Transverse colon (tissue), 4 donors: ENCODE measurements around the gene EWSR1. TPM values are rescaled to one million over a fixed set of nuclear protein-coding genes. Genes with fewer than 3 reads are reported as not detected.

Source experiments
- DNase-seq: peaks from one replicate; pipeline ENCODE4 v3.0.0-alpha.2; 2019
- H3K27ac ChIP-seq, 4 donors: fragments of 200-600 bp; sonication (generic); 2 replicates each; pipeline ENCODE4 v1.5.1; 2016 to 2018; ENCODE audit warnings: inconsistent platforms in 4 of 4
- H3K27me3 ChIP-seq: fragments of 200-600 bp; sonication (generic); 2 replicates; pipeline ENCODE4 v1.5.1; 2017; ENCODE audit warnings: inconsistent platforms
- H3K36me3 ChIP-seq, 4 donors: fragments of 200-600 bp; sonication (generic); 2 replicates each; pipeline ENCODE4 v1.5.1; 2017 to 2019; ENCODE audit warnings: inconsistent platforms in 4 of 4
- H3K4me1 ChIP-seq, 4 donors: fragments of 200-600 bp; sonication (generic); 2 replicates each; pipeline ENCODE4 v1.5.1; 2017 to 2020; ENCODE audit warnings: inconsistent platforms in 4 of 4
- H3K4me3 ChIP-seq, 4 donors: fragments of 200-600 bp; sonication (generic); 1 replicate in 1 of 4; 2 replicates in 3 of 4; pipeline versions ENCODE4 v1.5.1 to v1.6.1; 2017 to 2019; ENCODE audit warnings: inconsistent platforms in 4 of 4
- H3K9me3 ChIP-seq, 2 donors: fragments of 200-600 bp; sonication (generic); 2 replicates each; pipeline ENCODE4 v1.5.1; 2017 to 2019; ENCODE audit warnings: inconsistent platforms in 2 of 2
- CTCF ChIP-seq, 5 experiments: fragments of 200-600 bp in 3 of 5; fragments of 450-650 bp in 2 of 5; sonication (generic) in 3 of 5; IDR thresholded peaks; 1 replicate in 2 of 5; 2 replicates in 3 of 5; pipeline ENCODE4 v1.5.1; 2016 to 2017; ENCODE audit warnings: antibody characterized with exemption in 5 of 5, inconsistent platforms in 3 of 5, mild to moderate bottlenecking in 2 of 5, moderate library complexity in 1 of 5
- EP300 ChIP-seq: sonication (generic); formaldehyde crosslinking; IDR thresholded peaks from one replicate; pipeline ENCODE4 v1.6.1; 2017; ENCODE audit warnings: antibody characterized with exemption, low read depth
- POLR2A ChIP-seq: fragments of 450-650 bp; IDR thresholded peaks from one replicate; pipeline ENCODE4 v1.6.1; 2016; ENCODE audit warnings: antibody characterized with exemption, mild to moderate bottlenecking, moderate library complexity
- POLR2AphosphoS5 ChIP-seq, 3 donors: sonication (generic); formaldehyde crosslinking; IDR thresholded peaks; one replicate each; pipeline ENCODE4 v1.6.1; 2016; ENCODE audit warnings: antibody characterized with exemption in 3 of 3
- WGBS, 2 donors: methylation state at CpG; one replicate each; pipeline ENCODE4 v1.1.5; 2018; ENCODE audit warnings: low coverage in 1 of 2; 5-methylcytosine and 5-hydroxymethylcytosine counted together
- in situ Hi-C, 4 donors: fragments of 200-750 bp; cut with MboI; loops; one replicate each; pipeline versions ENCODE4 v1.15.0 to v1.15.1; 2017; ENCODE audit warnings: low sequenced_read_pairs in 3 of 4, low pct_ligation_motif_present in 1 of 4, low pct_unique_long_range_greater_than_20kb in 1 of 4
- intact Hi-C: fragments of 100-400 bp; cut with DNase I; formaldehyde crosslinking; loops from one replicate; pipeline ENCODE4 v1.15.1; 2023; ENCODE audit warnings: low total_unique reads
- small RNA-seq, 4 donors: library from RNA; depleted of rRNA; stranded (forward); fragments of <200 nt; gene quantifications; one replicate each; pipeline ENCODE3, GENCODE V24; 2016
- total RNA-seq, 4 donors: library from RNA; depleted of rRNA; stranded (reverse); fragments of >200 nt; gene quantifications; one replicate each; pipeline ENCODE4 v1.1.0, GENCODE V29; 2016

EWSR1 gene
- total RNA-seq, 4 donors from 2014 or later, result 196 to 318 (median 205) TPM

- no peaks in the 10 kb centered on the region for H3K9me3 ChIP-seq
- TF ChIP-seq EP300, result no peak
- TF ChIP-seq POLR2A, result no peak
- TF ChIP-seq CTCF (IDR thresholded peaks at IDR 0.05), result no peak
- TF ChIP-seq POLR2AphosphoS5 (IDR thresholded peaks at IDR 0.05), result no peak
- in situ Hi-C loops, result no loop called here
- intact Hi-C loops, result no loop called here
- 73 to 84% methylated on average over 2 of the region's 2 CpGs for WGBS, 2 donors
- DNase-seq, result no peak
- no peak overlapping the region for H3K4me3 ChIP-seq
- H3K36me3 ChIP-seq, result peaks cover 0 to 47% (median 19%) of the 10 kb centered on the region in 4 donors
- H3K27me3 ChIP-seq, result no peaks in the 10 kb centered on the region
- H3K27ac ChIP-seq, result no peak overlapping the region
- peaks cover 0 to 7% (median 4%) of the 10 kb centered on the region in 4 donors for H3K4me1 ChIP-seq
Observed at GRCh38 chr22:29348041-29348440, 80.0 kb downstream of the EWSR1 start.

- Histone ChIP-seq H3K4me1 (peaks cover 0 to 7% (median 4%) of the 10 kb centered on the region in 4 donors), H3K9me3 (no peaks in the 10 kb centered on the region), H3K36me3 (peaks cover 0 to 56% (median 19%) of the 10 kb centered on the region in 4 donors), H3K27ac (no peak overlapping the region), H3K4me3 (no peak overlapping the region), H3K27me3 (no peaks in the 10 kb centered on the region)
- TF ChIP-seq POLR2AphosphoS5 (IDR thresholded peaks at IDR 0.05) (no peak), EP300 (no peak), CTCF (IDR thresholded peaks at IDR 0.05) (no peak), POLR2A (no peak)
- intact Hi-C loops (no loop called here), in situ Hi-C loops (no loop called here)
- WGBS, 2 donors, result 87 to 93% methylated on average over 8 to 18 of the region's 18 CpGs
- DNase-seq, result no peak
Observed at GRCh38 chr22:29348956-29349355, 80.9 kb downstream of the EWSR1 start.

Small RNA genes lying within 50 kb of the gene (small RNA-seq; reads per million reads assigned to genes)
- gene MIR3653, result 0 reads per million in 4 donors

Other genes starting within 250 kb of the EWSR1 start
- gene C22orf31, start 206.4 kb upstream of the EWSR1 start, total RNA-seq, result not detected
- 10 to 100 TPM in 3 of 4 donors, 1 to 10 TPM in 1; 5.2 to 39.2 (median 20.1) TPM for gene KREMEN1, start 195.2 kb upstream of the EWSR1 start, total RNA-seq
- 10 to 100 TPM in 1 of 4 donors, 1 to 10 TPM in 1, under 1 TPM in 1, not detected in 1; 0.68 to 53.9 (median 1.9) TPM for gene EMID1, start 62.4 kb upstream of the EWSR1 start, total RNA-seq
- gene RHBDD3, start 287 bp upstream of the EWSR1 start, total RNA-seq, result 100 to 1,000 TPM in 1 of 4 donors, 10 to 100 TPM in 3; 20.9 to 131 (median 31.5) TPM
- 10 to 100 TPM; 21.1 to 81.0 (median 43.6) TPM for gene GAS2L1, start 38.4 kb downstream of the EWSR1 start, total RNA-seq
- 1 to 10 TPM in 3 of 4 donors, not detected in 1; 1.2 to 5.0 (median 2.4) TPM for gene RASL10A, start 47.4 kb downstream of the EWSR1 start, total RNA-seq
- gene AP1B1, start 120.3 kb downstream of the EWSR1 start, total RNA-seq, result 100 to 1,000 TPM in 2 of 4 donors, 10 to 100 TPM in 2; 45.6 to 107 (median 92.4) TPM
- gene RFPL1, start 170.3 kb downstream of the EWSR1 start, total RNA-seq, result not detected
- under 1 TPM in 3 of 4 donors, not detected in 1; 0.32 to 0.55 (median 0.37) TPM for gene NEFH, start 211.9 kb downstream of the EWSR1 start, total RNA-seq